ENCODE measurements around the gene EPHA8.

Gene EPHA8

DNA sequence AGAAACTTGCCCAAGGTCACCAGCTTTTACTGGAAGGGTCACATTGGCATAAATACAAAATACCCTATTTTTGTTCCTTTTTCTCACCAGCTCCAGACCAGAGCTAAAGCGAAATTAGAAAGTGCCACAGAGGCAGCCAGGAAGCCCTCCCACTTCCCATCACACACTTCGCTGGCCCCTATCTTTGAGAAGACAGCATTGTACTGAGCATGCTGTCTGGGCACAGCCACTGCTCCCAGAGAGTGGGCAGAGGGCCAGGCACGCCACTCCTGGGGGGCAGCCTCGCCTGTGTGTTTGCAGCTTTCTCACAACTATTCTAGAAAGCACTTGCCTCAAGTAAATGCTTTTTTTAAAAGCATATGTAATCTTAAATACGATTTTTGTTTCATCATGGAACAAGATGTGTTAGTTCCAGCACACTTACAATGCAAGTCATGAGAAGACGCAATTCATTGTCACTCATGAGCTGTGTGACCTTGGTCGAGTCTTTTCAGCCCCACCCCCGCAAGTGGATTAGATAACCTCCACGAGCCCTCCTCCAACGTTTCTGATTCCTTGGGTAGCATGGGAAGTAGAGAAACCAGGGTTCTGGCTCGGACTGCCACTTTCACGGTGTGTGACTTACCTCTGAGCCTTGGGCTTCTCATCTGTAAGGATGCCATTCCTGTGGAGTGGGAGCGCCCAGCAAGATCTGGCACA, 25.7 kb upstream of the EPHA8 start:
- DNase-seq, result no peak

DNA sequence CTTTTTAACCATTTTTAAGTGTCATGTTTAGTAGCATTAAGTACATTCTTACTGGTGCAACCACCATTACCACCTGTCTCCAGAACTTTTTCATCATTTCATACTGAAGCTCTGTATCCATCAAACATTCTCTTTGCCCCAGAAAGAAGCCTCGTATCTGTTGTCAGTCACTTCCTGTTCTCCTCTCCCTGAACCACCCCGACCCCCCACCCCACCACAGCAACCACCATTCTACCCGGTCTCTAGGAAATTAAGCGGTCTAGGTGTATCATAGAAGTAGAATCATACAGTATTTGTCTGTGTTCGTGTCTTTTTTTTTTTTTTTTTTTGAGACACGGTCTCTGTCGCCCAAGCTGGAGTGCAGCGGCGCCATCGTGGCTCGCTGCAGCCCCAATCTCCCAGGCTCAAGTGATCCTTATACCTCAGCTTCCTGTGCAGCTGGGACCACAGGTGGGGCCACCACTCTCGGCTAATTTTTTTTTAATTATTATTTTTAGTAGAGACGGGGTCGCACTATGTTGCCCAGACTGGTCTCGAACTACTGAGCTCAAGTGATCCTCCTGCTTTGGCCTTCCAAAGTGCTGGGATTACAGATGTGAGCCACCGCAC, 23.7 kb upstream of the EPHA8 start:
- DNase-seq, result no peak

DNA sequence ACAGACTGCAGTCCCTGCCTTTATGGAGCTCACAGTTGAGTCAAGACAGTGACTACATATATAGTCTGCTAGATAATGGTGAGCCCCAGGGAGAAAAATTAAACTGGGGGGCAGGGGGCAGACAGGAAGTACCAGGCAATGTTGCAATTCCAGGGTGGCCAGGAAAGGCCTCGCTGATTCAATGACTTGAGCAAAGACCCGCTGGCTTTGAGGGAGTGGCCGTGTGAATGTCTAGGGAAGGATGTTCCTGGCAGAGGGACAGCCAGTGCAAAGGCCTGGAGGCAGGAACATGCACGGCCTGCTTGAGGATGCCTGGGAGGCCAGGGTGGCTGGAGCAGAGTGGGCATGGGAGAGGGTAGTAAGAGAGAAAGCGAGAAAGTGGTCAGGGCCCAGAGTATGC, 23.0 kb upstream of the EPHA8 start:
- DNase-seq, result no peak

DNA sequence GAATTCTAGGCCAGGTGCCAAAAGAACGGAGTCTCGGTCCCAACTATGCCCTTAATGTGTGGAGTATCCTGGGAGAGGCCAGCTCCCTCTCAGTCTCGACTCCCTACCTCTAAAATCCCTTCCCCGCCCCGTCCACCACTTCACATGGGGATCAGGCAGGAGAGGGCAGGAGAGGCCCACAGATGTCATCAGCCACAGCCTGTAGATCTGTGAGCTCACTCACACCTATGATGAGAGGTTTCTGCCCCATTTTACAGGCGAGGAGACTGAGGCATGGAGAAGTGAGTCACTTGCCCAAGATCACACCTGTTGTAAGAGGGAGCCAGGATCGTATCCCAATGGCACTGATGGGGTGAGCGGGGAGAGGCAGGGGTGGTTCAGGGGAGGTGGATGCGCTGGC, 20.4 kb upstream of the EPHA8 start:
- DNase-seq, result no peak

DNA sequence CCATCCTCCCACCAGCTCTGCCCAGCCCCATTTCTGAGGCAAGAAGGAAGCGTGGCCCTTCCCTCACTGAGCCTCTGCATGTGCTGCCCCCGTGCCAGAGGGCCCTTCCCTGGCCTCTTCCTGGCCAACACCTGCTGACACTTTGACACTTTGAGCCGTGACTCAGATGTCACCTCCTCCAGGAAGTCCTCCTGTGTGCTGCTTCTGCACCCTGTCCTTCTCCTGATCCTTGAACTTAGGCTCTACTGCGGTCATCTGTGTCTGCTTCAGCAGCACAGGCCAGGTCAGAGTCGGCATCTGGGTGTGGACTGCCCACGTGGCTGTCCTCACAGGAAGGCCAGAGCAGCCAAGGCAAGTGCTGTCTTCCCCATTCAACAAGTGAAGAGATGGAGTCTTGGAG, 19.6 kb upstream of the EPHA8 start:
- DNase-seq, result no peak

DNA sequence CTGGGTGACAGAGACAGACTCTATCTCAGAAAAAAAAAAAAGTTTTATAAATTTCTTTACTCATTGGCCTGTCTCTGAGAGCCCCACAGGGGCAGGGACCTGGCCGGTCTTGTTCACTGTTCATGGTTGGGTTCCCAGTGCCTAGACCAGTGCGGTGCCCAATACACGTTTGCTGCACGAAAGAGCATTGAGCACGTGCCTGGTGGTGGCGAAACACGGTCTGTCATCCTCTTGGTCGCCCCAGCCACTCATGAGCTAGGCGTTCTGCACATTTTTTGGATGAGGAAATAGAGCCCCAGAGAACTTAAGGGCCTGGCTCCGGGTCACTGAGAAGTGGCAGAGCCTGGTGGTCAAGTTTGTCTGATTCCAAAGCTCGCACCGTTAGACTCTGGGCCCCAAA, 18.7 kb upstream of the EPHA8 start:
- DNase-seq, result no peak

DNA sequence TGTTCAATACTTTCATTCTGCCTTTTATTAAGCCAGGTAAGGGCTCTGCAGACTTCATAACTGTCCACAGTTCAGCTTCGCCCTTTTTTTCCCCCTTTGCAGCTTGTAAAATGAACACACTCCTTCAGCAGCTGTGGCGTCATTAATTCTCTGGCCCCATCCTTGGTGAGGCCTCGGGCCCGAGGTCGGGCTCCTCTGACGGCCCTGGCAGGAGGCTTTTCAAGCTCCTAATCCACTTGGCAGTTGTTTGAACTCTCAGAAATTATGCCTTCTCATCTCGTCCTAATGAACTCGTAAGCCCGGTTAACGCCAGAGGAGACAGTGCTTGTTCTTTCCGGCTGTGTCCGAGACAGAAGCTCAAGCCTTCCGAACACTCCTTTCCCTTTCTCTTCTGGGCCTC, 18.1 kb upstream of the EPHA8 start:
- peak; percentile 84 for DNase-seq

DNA sequence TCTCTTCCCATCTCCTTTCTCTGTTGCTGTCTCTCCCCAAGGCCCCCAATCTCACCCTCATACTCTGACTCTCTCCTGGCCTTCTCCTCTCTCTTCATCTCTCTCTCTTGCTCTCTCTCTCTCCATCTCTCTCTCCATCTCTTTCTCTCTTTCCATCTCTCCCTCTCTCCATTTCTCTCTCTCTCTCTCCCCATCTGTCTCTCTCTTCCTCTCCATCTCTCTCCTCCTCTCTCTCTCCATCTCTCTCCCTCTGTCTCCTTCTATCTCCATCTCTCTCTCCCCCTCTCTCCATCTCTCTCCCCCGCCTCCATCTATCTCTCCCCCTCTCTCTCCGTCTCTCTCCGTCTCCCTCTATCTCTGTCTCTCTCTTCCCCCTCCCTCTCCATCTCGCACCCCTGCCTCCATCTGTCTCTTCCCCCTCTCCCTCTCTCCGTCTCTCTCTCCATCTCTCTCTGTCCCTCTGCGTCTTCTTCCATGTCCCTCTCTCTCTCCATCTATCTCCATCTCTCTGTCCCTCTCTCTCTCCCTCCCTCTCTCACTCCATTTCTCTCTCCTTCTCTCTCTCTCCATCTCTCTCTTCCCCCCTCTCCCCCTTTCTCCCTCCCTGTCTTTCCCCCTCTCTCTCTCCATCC, 16.0 kb upstream of the EPHA8 start:
- no peak for DNase-seq

DNA sequence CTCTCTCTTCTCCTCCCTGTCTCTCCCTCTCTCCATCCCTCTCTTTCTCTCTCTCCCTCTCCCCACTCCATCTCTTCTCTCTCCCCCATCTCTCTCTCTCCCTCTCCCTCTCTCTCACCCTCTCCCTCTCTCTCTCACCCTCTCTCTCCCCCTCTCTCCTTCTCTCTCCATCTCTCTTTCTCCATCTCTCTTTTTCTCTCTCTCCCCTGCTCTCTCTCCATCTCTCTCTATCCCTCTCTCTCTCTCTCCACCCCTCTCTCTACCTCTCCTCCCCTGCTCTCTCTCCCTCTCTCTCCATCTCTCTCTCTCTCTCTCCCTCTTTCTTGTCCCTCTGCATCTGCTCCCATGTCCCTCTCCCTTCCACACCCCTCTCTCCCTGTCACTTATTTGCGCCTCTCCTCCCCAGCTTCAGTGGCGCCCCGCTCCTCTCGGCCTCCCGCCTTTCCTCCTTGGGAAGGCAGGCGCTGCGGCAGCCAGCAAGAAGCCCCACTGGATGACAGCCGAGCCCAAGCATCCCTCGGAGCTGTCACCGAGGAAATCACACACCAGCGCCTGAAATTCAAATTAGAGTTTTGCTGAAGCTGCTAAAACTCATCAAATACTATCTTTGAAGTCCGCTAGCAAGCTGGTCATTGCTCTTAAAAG, 15.3 kb upstream of the EPHA8 start:
- no peak for DNase-seq

DNA sequence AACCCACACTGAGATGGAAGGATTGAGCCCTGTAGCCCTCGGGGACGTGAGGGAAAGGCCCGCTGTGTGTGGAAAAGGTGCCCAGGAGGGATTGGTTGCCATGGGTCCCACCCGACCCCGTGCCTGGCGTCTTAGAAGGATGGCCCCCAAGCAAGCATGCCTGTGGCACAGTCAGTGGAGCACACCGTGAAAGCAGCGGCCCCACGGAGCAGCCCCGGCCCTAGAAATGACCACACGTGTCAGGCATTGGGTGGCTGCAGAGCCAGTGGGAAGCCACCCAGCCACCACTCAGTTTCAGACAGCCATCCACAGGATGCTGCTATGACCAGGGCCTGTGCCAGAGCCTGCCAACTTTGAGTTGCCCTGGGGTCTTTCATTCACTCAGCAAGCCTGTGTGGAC, 13.3 kb upstream of the EPHA8 start:
- DNase-seq, result no peak

DNA sequence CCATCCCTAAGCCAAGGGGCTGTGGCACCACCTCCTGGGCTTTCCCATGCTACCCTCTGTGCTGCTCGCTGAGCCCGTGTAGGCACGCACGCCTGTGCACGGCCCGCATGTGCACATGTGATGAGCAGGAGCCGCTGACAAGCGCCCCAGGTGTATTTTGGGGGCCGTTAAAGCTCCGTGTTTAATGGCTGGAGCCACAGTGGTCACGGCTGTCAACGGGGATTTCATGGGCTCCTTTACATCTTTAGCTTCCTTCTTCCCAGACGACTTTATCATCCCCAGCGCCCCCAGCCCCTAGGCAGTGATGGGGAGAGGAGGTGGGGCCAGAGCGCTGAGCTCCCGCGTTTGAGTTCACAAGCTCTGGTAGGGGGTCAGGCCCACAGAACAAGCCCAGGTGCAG, 11.7 kb upstream of the EPHA8 start:
- no peak for DNase-seq

DNA sequence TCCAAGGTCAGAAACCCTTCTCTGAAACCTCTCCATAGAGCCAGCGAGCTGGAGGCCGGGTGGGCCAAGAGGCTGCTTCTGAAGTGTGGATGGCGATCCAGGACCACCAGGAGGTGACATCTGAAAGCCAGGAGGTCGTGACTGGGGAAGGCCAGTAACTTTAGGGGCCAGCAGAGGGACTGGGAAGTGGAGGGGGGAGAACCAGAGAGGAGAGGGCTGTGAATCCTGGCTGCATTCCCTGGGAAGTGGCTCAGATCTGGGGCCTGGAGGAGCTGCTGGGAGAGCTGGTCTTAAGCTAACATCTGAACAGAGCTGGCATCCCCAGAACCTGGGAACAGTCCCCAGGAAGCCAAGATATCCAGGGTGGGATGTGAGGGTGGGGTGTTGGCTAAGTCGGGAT, 11.3 kb upstream of the EPHA8 start:
- no peak for DNase-seq

DNA sequence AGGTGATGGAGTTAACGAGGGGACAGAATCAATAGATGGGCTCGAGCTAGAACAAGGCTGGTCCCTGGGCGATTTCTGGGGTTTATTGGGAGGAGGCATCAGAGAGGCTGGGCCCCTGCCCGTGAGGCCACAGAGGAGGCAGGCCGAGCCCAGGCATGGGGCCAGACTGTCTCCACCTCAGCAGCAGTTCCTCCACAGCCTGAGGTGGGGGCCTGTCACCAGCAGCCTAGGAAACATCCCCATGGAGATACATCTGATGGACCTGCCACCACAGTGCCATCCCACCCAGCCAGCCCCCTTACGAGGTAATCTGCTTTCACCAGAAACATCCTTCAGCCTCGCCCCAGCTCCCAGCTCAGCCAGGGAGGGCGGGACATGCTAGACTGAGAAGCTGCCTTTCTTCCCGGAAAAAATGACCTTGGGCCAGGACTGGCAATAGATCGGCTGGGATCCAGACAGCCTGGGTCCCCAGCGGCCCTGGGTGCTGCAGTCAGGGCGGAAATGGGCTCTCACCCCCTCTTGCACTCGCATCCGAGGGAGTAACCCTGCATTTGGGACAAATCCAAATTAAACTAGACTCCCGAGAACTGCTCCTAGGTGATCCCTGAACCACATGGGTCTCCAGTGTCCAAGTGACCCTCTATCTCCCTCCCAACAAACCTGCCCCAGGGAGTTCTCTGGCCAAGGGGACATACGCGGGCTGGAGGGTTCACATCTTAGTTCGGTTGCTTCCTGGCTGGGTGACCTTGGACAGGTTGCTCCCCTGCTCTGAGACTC, 10.0 kb upstream of the EPHA8 start:
- DNase-seq, result no peak

DNA sequence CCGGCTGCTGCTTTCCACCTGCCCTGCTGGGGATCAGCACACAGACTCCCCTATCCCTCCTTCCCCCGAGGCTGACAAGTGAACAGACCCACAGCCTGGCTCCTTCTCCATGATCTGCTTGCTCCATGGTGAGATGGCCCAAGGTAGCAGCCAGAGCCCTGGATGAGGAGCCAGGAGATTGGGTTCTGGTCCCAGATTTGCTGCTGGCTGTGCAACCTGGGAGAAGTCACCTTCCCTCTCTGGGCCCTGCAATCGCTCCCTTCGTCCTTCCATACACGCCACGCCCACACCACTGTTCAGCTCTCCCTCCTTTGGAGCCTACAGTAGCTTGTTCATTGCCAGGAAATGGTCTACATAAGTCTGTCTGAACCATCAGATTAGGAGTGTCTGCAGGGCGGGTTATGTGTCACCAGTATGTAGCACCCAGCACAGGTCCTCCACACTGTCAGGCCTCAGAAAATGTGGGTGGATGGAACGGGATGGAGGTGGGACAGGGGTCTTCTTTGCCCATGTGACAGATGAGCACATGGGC, 9.2 kb upstream of the EPHA8 start:
- DNase-seq, result no peak

DNA sequence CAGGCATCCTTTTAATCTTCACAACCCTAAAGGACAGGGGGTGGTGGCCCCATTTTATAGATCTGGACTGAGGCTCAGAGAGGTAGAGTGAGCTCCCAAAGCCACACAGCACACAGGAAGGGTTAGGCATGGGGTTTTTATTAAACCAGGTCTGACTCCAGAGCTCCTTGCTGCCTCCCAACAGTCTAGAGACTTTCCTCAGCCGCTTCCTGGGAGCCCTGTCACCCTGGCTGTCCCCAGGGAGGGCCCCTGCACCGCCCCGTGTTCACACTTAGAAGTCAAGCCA, 8.0 kb upstream of the EPHA8 start:
- no peak for DNase-seq

DNA sequence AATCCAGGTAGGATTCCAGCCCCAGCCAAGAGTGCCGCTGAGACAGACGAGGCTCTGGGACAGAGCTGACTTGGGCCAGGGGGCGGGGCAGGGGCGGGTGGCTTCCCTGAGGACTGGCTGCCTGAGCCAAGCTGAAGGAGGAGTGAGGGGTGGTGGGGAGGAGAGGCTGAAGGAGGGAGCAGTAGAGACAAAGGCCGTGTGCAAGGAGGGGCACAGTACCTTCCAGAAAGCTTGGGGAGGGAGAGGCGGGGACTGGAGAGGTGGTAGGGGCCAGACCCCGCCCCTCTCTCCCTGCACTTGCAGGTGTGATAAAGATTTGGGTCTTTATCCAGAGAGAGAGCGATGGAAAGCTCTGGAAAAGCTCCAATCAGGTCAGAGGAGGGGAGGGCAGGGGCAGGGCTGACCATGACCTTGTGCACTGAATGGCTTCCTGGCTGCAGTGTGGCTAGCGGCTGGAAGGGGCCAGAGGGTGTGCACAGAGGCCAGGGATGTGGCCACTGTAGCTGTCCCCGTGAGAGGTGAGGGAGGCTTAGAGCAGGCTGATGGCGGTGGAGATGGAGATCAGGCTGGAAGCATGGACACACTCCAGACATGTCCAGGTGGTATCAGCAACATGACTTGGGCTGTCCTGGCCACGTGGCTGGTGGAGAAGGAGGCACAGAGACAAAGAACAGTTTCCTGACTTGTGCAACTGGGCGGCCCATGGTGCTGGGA, 6.7 kb upstream of the EPHA8 start:
- DNase-seq, result no peak

DNA sequence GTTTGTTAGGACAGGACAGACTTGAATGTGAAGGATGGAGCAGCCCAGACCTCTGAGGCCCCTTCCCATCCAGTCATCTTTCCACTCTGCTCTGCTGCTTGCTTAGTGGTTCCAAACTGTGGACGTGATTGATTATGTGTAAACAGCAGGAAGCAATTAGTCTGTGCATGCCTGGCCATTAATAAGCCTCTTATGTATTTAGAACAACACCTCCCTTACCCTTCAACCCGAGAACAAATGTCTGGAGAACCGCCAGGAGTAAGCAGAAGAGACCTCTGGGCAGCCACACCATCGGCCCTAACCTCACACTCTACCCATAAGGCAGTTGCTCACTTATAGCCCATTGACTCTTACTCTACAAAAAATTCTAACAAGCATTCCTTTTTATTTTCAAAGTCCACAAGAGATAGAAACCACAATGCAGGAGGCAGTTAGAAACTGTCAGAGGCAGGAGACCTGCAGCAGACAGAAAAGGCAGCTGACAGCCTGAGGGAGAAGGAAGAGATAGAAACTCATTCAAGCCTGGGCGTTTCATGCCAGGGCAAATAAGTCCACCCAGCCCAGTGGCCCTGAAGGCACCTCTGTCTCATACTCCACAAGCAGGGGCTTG, 5.8 kb upstream of the EPHA8 start:
- DNase-seq, result peak; percentile 84

DNA sequence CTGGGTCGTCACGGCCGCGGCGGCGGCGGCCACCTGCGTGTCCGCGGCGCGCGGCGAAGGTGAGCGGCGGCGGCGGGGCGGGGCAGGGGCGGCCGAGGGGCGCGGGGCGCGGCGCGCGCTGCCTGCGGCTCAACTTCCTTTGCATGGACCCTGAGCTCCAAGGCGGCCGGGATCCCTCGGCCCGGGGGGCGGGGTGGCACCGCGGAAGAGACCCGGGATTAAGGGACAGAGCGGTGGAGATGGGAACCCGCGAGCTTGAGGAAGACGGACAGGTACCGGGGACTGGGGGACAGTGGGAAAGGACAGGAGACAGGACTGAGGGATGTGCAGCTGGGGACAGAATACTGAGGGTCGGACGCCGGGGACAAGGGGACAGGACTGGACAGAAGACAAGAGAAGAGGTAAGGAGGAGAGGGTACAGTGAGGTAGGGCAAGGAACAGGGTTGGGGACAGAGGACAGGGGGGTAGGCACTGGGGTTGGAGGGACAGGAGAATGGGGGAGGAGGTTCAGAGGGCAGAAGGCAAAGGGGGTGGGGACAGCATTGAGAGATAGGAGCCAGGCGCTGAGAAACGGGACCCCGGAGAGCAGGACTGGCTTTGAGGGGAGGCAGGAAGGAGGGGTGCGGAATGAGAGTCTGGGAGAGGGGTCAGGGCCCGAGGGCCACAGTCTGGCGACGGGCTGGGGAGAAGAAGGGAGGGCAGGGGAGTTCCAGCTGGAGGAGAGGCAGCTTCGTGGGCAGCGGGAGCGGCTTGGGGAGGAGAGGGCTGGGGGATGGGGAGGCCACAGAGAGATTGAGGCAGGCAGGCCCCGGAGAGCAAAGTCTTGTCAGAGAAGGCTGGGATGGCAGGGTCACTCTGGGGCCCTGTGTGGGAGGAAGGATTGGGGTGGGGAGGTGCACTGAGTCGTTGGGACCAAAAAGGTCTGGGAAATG, 648 bp downstream of the EPHA8 start:
- DNase-seq, result peak; percentile 62

DNA sequence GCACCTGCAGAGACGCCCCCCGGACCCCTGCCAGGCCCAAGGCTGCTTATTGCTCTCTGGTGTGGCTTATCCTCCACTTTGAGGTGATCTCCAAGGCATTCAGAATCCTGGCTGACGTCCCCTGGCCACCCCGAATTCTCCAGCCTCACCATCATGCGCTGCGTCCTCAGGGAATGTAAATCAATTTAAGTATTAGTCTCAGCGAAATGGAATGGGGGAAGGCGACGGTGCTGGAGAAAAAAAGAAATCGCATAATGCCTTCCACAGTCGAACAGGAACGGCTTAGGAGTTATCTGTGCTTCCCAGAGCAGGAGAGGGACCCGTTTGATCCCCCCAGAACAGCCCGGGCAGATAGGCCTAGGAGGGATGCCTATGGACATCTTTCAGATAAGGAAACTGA, 2.9 kb downstream of the EPHA8 start:
- no peak for DNase-seq

DNA sequence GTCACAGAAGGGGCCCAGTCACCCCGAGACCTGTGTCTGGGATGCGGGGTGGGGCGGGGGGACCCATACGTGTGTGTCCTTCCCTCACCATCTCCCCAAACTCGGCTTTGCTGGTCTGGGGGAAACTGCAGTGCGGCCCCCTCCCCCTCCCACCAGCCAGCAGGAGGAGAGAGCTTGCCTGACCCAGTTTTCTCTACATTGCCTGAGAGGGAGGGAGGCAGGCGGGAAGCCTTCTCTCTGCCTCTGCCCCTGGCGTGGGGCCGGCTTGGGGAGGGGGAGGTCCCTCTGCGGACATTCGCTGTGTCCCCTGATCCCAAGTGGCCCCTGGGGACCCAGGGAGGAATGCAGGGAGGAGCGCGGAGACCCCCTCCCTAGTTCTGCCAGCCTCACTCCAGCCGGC, 3.9 kb downstream of the EPHA8 start:
- no peak for DNase-seq

DNA sequence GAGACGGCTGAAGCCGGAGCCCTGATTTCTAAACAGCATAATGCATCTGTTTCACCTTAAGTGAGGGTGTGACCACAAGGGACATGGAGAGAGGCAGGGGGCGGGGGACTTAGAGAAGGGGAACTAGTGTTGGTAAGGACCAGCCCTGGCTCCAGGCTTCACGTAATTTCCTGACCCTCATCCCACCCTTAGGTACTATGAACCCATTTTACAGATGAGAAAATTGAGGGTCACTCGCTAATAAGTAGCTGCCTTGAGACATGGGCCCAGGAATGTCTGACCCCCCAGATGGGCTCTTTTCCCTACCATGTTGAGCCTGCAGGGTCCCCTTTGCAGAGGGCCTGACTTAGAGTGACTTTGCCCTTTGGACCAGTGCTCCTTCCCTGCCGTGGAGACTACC, 4.7 kb downstream of the EPHA8 start:
- DNase-seq, result no peak

All from NCI-H82 (cell line).